ENCODE data around the gene COL5A2.

Gene COL5A2

GRCh38 chr2:189050165-189050712, 129.3 kb downstream of the COL5A2 start:
- no peak for DNase-seq (ENCODE audit: low read depth in 2 of 2)

GRCh38 chr2:189049709-189050164, 129.8 kb downstream of the COL5A2 start:
- DNase-seq (ENCODE audit: low read depth in 2 of 2), result peak; percentile 38 to 40

- DNase-seq (ENCODE audit: low read depth in 2 of 2), result no peak
Measured at GRCh38 chr2:189048189-189048588, 131.4 kb downstream of the COL5A2 start.

DNA sequence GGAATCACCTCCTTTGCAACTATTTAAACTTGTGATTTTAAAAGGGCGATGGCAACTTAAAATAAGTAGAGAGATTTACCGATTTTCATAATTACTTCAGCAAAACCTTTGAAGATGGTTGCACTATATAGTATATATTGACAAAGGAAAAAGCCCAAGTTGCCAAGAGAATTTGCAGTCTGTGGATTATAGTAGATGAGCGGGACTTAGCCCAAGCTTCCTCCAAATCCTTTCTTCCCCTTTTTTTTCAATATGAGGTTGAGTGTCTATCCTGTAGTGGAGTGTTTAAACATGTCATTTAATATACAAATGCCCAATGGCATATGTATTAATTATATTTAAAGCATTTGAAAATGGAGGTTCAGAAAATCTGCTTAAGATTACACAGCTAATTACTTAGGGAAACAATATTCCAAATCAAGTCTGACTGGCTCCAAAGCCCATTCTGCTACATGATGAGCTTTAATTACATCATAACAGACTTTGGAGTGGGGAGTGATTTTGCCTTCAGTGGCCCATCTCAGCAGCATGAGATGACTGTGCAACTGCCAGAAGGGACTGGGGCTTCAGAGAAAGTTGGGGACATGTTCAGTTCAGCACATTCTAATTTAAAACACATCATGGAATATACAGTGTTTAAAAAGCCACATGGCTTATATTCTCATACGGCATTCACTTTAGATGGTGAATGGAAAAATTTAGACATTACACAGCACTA, 132.2 kb downstream of the COL5A2 start:
- DNase-seq (ENCODE audit: low read depth in 2 of 2), result no peak

- no peak for DNase-seq (ENCODE audit: low read depth in 2 of 2)
Measured at GRCh38 chr2:189046320-189046719, 133.2 kb downstream of the COL5A2 start.

- DNase-seq (ENCODE audit: low read depth in 2 of 2), result no peak
Measured at GRCh38 chr2:189045836-189046235, 133.7 kb downstream of the COL5A2 start.

DNA sequence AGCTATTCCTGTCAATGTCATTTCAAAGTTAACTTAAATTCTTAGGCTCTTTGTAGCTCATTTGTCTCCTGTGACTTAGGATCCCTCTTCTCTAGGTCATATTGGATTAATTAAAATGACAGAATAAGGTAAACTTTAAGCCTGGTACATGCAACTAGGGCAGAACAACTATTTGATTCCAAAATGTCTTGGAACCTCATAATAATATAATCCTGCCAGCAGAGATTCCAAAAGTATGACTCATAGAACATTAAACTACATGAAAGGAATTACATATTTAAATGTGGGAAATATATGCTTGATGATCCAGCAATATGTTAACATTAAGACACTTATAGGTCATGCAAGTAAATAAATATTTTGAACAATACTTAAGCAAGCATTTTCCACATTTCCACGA, 142.0 kb downstream of the COL5A2 start:
- peak in 1 of 2 experiments; percentile 48 for DNase-seq (ENCODE audit: low read depth in 2 of 2)

- DNase-seq (ENCODE audit: low read depth in 2 of 2), result peak in 1 of 2 experiments; percentile 59
Measured at GRCh38 chr2:189024901-189025618, 154.5 kb downstream of the COL5A2 start.

DNA sequence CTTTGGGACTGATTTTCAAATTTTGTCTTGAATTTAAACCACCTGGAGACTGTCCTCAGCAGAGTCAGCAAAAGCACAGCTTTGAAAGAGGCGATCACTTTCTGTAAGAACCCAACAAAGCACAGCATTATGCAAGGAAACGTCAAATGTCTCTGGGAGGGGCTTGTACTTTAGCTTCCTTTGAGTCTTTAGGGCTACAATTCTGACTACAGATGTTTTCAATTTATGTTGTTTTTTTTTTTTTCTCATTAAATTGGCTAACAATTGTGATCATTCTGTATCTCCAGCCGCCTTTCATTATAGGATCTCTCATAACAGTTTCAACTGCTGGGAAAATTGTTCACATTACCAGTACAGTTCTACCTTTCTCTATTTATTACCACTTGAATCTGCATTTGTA, 157.1 kb downstream of the COL5A2 start:
- peak; percentile 84 to 86 for DNase-seq (ENCODE audit: low read depth in 2 of 2)

- peak; percentile 93 to 95 for DNase-seq (ENCODE audit: low read depth in 2 of 2)
Measured at GRCh38 chr2:189022053-189022481, 157.5 kb downstream of the COL5A2 start.

DNA sequence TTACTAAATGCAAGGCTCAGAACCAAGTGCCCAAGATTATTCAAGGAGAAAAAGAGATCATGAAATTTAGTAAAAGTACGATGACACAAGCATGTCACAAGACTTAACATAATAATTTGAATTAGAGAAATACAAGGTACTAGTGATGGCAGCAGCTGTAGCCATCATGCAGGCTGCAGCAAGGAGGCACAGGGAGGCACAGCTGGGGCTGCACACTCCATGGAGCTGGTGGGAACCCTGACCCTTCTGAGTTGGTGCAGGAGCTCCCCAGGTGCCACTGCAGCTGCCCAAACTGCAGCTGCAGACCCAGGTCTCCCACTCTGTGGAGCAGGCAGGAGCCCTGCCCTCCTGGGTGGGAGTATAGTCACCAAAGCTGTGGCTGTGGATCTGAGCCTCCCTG, 159.4 kb downstream of the COL5A2 start:
- DNase-seq (ENCODE audit: low read depth in 2 of 2), result no peak

DNA sequence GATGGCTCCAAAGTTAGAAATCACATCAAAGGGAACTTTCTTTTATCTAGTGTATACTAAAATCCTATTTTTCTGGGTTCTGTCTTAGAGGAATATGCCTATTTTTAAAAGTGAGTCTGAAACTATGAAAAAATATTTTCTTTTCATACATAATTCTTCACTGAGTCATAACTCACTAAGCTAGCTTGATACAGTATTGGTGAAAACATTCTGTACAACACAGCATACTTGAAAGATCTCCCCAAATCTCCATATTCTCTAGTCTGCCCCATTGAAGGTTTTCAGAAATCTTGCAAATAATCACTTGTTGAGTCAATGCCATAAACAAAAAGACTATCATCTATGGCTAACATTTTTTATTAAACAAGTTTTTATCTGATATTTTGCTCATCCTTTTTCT, 160.9 kb downstream of the COL5A2 start:
- peak in 1 of 2 experiments; percentile 22 for DNase-seq (ENCODE audit: low read depth in 2 of 2)

GRCh38 chr2:189016311-189016861, 163.2 kb downstream of the COL5A2 start:
- no peak for DNase-seq (ENCODE audit: low read depth in 2 of 2)

DNA sequence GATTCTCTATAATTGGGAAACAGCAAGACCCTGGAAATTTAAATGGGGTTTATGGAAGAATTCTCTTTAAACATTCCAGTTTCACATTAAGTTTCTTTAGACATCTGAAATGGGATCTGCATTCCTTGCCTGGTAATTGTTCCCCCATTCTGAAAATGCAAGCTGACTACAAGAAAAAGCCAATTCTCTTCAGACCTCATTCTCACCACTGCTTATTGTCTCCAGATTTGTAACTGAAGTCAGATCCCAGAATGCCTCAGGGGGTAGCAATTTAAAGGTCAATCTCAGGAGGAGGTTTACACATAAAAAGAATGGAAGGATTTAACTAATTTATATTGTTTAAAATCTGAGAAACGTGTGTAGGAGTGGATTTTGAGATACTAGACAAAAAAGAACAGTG, 164.2 kb downstream of the COL5A2 start:
- DNase-seq (ENCODE audit: low read depth in 2 of 2), result no peak

DNA sequence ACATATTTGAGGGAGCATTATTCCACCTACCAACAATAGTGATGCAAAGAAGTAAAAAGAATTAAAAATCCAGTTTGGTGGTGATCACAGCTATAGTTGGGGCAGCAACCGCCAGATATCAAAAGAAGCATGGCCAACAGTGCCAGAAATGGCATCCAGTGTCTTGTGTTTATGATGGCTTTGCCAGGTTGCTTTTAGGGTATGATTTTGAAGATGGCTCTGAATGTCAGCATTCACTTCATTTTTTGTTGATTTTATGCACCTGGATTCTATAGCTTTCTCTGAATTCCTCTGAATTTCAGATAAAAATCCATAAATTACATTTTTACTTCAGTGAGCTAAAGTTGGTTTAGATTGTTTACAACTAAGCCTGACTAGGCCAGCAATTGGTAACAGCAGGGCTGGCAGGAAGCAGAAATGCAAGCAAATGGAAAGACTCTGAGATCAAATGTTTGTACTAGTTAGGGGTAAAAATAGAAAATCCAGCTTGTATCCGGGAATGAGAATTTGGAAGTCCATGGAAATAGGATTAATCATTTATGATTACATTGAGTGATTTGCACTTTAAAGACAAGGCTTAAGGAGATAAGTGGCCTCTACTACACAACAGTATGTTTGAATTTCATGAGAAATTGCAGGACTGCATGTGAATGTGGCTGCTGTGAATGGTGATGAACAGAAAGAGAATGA, 165.0 kb downstream of the COL5A2 start:
- DNase-seq (ENCODE audit: low read depth in 2 of 2), result no peak

DNA sequence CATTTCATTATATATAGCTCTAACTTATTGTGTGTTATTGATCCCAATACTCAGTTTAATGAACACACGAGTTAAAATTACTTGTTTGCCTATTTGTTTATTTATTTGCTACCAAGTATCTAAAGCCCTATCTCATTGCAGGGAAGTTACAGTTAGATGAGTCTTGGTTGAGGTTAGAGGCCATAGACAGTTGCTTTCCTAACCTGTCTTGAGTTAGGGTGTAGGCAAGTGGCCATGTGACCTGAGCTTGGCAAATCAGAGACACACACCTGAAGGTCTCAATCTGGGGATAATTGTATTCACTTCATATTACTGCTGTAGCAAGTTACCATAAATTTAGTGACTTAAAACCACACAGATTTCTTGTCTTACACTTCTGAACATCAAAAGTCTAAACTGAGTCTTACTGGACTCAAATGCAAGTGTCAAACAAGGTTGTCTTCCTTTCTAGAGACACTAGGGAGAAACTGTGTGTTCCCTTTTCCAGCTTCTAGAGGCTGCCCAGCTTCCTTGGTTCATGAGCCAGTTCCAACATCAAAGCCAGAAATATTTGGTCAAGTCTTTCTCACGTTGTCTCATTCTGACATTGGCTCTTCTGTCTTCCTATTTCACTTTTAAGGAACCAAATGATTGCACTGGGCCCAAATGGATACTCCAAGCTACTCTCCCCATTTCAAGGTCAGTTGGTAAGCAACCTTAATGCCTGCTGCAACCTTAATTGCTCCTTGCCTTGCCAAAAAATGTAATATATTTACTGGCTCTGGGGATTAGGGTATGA, 165.7 kb downstream of the COL5A2 start:
- no peak for DNase-seq (ENCODE audit: low read depth in 2 of 2)

GRCh38 chr2:189013031-189013430, 166.5 kb downstream of the COL5A2 start:
- DNase-seq (ENCODE audit: low read depth in 2 of 2), result no peak

DNA sequence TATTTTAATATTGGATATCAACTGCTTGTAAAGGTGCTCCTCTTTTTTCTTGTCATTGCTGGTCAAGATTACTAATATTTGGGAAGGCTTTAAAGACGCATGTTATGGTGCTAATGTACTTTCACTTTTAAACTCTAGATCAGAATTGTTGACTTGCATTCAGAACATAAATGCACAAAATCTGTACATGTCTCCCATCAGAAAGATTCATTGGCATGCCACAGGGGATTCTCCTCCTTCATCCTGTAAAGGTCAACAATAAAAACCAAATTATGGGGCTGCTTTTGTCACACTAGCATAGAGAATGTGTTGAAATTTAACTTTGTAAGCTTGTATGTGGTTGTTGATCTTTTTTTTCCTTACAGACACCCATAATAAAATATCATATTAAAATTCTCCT, 167.2 kb downstream of the COL5A2 start:
- DNase-seq (ENCODE audit: low read depth in 2 of 2), result no peak

DNA sequence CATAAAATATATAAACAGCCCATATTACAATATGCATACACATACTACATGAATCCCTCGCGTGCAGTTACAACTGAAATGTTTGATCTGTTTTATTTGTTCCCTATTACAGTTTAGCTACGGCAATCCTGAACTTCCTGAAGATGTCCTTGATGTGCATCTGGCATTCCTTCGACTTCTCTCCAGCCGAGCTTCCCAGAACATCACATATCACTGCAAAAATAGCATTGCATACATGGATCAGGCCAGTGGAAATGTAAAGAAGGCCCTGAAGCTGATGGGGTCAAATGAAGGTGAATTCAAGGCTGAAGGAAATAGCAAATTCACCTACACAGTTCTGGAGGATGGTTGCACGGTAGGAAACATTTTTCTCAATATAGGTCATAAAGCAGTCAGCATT, 169.0 kb downstream of the COL5A2 start:
- DNase-seq (ENCODE audit: low read depth in 2 of 2), result no peak

- no peak for DNase-seq (ENCODE audit: low read depth in 2 of 2)
Measured at GRCh38 chr2:189008555-189009262, 170.9 kb downstream of the COL5A2 start.

GRCh38 chr2:189002079-189002478, 177.5 kb downstream of the COL5A2 start:
- no peak for DNase-seq (ENCODE audit: low read depth in 2 of 2)

Measured in fibroblast of skin of left biceps (primary cell).